ENCODE data around the gene BACH1. TPM values are rescaled to one million over a fixed set of nuclear protein-coding genes. Genes with fewer than 3 reads are reported as not detected.

Gene BACH1
- total RNA-seq, 2 donors from 2014 or later, result 55.6 to 64.2 TPM

- ATAC-seq (peak; percentile 62), DNase-seq (peak; percentile 54 to 57 (median 56))
- Mint-ChIP-seq H3K4me3 (peak overlapping the region; percentile 93), H3K27ac (peak overlapping the region; percentile 96), H3K27me3 (no peaks in the 10 kb centered on the region), H3K36me3 (ENCODE audit: low read depth) (no peaks in the 10 kb centered on the region), H3K4me1 (peaks cover 48% of the 10 kb centered on the region)
- H3K9me3 ChIP-seq (ENCODE audit: control insufficient read depth, low read length, poor library complexity, severe bottlenecking), result no peaks in the 10 kb centered on the region
Observed at GRCh38 chr21:29299046-29299915, 559 bp downstream of the BACH1 start.

DNA sequence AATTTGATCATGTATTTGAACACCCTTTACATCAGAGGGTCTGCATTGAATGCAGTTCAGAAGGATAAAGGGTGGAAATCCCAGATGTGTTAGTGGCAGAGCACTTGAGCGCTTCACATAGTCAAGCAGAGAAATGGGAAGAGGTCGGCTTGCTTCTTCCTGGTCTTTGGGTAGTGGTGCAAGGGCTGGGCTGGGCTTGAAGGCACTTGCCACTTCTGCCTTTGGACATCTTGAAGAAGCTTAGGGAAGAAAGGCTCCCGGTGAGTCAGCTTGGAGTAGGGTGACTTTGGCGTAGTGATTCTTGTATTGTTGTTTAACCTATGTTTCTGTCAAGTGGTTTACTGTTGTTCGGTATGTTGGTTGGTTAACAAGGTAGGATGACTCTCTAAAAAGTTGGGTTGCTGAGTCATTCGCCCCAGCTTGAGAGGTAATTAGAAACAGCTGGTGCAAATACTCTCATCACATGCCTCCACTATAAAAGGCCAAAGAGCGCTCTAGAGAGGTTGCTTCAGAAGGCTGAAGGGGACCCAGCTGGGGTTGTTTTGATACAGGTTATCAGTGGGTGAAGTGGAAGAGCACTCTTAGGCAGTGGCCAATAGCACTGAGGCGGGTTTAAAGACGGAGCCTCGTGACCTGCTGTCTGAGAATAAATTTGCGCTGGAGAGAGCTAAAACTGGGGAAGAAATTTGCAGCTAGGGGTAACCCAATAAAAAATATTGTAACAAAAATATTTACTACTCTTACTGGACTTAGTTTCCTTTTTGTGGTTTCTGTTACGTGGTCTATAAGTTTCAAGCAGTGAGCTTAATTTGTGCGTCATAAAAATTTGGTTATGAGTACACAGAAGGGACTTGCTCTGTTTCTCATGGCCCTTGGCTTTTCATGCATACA, 1.4 kb downstream of the BACH1 start:
- DNase-seq (peak in 2 of 3 donors; percentile 17 to 25), ATAC-seq (peak; percentile 56)
- Mint-ChIP-seq H3K4me3 (peak overlapping the region; percentile 93), H3K27ac (peak overlapping the region; percentile 96), H3K4me1 (peaks cover 44% of the 10 kb centered on the region), H3K27me3 (no peaks in the 10 kb centered on the region), H3K36me3 (ENCODE audit: low read depth) (no peaks in the 10 kb centered on the region)
- H3K9me3 ChIP-seq (ENCODE audit: control insufficient read depth, low read length, poor library complexity, severe bottlenecking), result no peaks in the 10 kb centered on the region

DNA sequence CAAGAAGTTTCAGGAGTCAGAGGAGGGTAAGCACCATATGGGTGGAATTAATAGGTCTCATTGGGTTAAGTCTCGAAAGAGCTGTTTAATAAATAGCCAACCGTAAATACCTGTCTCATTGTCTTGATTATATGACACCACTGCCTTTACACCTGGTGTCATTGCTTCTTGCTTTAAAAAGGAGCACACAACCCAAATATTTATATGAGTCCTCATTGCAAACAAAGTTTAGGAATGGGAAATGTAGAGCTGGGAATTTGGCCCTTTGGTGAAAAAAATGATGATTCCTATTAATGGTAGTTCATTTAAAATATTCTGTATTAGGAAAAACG, 2.1 kb downstream of the BACH1 start:
- H3K4me1 Mint-ChIP-seq, result peaks cover 40% of the 10 kb centered on the region
- peak overlapping the region; percentile 96 for H3K27ac Mint-ChIP-seq
- H3K36me3 Mint-ChIP-seq (ENCODE audit: low read depth), result no peaks in the 10 kb centered on the region
- no peaks in the 10 kb centered on the region for H3K27me3 Mint-ChIP-seq
- peak overlapping the region; percentile 93 for H3K4me3 Mint-ChIP-seq
- ATAC-seq, result no peak
- no peak for DNase-seq
- H3K9me3 ChIP-seq (ENCODE audit: control insufficient read depth, low read length, poor library complexity, severe bottlenecking), result no peaks in the 10 kb centered on the region

DNA sequence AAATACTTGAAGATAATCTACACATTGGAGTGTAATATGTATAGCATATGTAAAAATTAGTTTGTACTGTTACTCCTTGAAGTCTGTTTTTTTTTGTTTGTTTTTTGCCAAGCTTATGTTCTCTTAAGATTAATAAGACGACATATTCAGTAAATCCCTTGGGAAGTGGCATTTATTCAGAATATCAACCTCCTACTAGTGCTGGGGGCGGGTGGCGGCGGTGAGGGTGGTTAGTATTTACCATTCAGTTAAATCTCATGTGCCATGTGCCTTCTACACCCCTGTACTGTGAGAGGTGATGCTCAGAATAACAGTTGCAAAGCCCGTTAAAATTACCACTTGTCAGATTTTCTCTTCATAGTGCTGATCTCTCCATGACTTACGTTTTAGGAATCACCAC, 3.0 kb downstream of the BACH1 start:
- peaks cover 2% of the 10 kb centered on the region for H3K36me3 Mint-ChIP-seq (ENCODE audit: low read depth)
- H3K27ac Mint-ChIP-seq, result peak overlapping the region; percentile 96
- no peaks in the 10 kb centered on the region for H3K9me3 ChIP-seq (ENCODE audit: control insufficient read depth, low read length, poor library complexity, severe bottlenecking)
- H3K4me3 Mint-ChIP-seq, result no peak overlapping the region
- H3K4me1 Mint-ChIP-seq, result peaks cover 42% of the 10 kb centered on the region
- H3K27me3 Mint-ChIP-seq, result no peaks in the 10 kb centered on the region
- ATAC-seq (no peak), DNase-seq (no peak)

DNA sequence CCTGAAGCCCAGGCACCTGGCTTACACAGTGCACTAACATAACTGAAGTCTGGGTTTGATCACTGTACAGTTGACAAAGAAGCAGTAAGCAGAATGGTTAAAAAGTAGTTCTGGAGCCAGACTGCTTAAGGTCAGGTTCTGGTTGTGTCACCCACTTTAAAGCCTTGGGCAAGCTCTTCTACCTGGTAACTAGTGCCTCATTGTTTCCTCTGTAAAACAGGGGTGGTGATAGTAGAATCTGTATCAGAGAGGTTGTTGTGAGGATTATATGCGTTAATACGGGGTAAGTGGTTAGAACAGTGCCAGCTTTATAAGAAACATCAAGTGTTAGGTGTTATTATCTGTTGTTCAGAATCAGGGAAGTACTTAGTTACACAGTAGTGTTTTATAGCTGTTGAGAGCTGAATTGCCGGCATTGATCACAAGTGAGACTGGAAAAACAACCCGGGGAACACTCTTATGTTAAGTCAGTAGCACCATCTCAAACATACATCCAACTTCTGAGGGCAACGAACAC, 3.7 kb downstream of the BACH1 start:
- no peak overlapping the region for H3K4me3 Mint-ChIP-seq
- peaks cover 43% of the 10 kb centered on the region for H3K4me1 Mint-ChIP-seq
- no peaks in the 10 kb centered on the region for H3K27me3 Mint-ChIP-seq
- no peaks in the 10 kb centered on the region for H3K9me3 ChIP-seq (ENCODE audit: control insufficient read depth, low read length, poor library complexity, severe bottlenecking)
- H3K36me3 Mint-ChIP-seq (ENCODE audit: low read depth), result peaks cover 2% of the 10 kb centered on the region
- ATAC-seq (no peak), DNase-seq (no peak)
- H3K27ac Mint-ChIP-seq, result peak overlapping the region; percentile 11

DNA sequence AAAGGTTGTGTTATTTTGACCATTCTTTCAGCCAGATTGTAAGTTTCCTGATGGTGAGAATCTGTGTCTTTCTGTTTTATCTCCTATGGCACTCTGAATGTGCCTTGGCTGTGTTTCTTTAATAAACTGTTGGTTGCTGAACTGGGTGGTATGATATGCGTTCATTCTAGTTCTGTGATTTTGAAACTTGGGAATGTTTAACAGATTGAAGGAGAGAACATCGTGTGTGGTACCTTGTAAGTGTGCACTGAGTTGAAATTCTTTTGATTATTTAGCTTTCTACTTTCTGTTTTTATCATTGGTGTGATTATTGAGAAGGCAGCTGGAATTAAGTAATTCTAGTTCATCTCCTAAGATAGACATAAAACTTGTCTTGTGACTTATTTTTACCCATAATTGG, 4.6 kb downstream of the BACH1 start:
- H3K9me3 ChIP-seq (ENCODE audit: control insufficient read depth, low read length, poor library complexity, severe bottlenecking), result no peaks in the 10 kb centered on the region
- Mint-ChIP-seq H3K27ac (no peak overlapping the region), H3K27me3 (no peaks in the 10 kb centered on the region), H3K4me3 (no peak overlapping the region), H3K4me1 (peaks cover 41% of the 10 kb centered on the region), H3K36me3 (ENCODE audit: low read depth) (peaks cover 2% of the 10 kb centered on the region)
- no peak for ATAC-seq
- no peak for DNase-seq

- DNase-seq, result no peak
- H3K9me3 ChIP-seq (ENCODE audit: control insufficient read depth, low read length, poor library complexity, severe bottlenecking), result no peaks in the 10 kb centered on the region
- Mint-ChIP-seq H3K4me3 (no peak overlapping the region), H3K36me3 (ENCODE audit: low read depth) (peaks cover 2% of the 10 kb centered on the region), H3K27me3 (no peaks in the 10 kb centered on the region), H3K27ac (peak overlapping the region; percentile 11), H3K4me1 (peaks cover 43% of the 10 kb centered on the region)
- ATAC-seq, result no peak
Observed at GRCh38 chr21:29304597-29304996, 5.9 kb downstream of the BACH1 start.

DNA sequence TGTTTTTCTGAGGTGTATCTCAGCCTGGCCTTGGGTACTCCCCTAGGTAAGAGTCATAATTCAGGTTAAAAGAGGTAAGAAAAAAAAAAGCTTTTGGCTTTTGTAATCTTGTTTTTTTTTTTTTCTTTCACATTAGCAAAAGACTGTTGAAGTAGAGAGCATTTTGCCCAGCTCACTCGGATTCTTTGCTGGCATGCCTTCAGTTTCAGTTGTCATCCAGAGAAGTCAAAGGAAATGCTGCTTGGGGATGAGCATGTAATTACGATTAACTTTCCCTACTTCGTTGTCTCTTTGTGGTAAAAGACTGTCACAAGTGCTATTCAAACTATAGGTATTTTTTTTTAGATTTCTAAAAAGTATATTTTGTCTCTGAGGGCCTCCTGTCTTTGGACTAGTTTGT, 6.3 kb downstream of the BACH1 start:
- no peak for DNase-seq
- H3K9me3 ChIP-seq (ENCODE audit: control insufficient read depth, low read length, poor library complexity, severe bottlenecking), result no peaks in the 10 kb centered on the region
- Mint-ChIP-seq H3K27ac (no peak overlapping the region), H3K4me1 (peaks cover 38% of the 10 kb centered on the region), H3K4me3 (no peak overlapping the region), H3K36me3 (ENCODE audit: low read depth) (peaks cover 2% of the 10 kb centered on the region), H3K27me3 (no peaks in the 10 kb centered on the region)
- no peak for ATAC-seq

DNA sequence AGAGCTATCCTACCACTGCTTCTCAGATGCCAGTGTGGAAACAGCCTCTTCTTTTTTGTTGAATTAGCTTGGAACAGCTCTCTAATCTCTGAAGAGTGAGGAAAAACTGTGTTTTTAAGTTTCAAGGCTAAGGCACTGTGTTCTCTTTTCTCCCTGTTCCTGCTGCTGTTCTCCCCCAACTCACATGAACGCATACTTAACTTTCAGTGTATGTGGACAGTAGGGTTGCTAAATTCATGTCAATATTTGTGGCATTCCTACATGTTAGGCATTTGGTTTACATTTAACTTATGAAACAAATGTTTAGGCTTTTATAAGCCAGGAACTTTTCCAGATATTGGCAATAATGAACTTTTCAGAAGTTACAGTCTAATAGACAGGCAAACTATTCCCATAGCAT, 6.8 kb downstream of the BACH1 start:
- no peak for ATAC-seq
- no peaks in the 10 kb centered on the region for H3K9me3 ChIP-seq (ENCODE audit: control insufficient read depth, low read length, poor library complexity, severe bottlenecking)
- DNase-seq, result no peak
- Mint-ChIP-seq H3K27me3 (no peaks in the 10 kb centered on the region), H3K4me1 (peaks cover 37% of the 10 kb centered on the region), H3K4me3 (no peak overlapping the region), H3K36me3 (ENCODE audit: low read depth) (peaks cover 3% of the 10 kb centered on the region), H3K27ac (no peak overlapping the region)

DNA sequence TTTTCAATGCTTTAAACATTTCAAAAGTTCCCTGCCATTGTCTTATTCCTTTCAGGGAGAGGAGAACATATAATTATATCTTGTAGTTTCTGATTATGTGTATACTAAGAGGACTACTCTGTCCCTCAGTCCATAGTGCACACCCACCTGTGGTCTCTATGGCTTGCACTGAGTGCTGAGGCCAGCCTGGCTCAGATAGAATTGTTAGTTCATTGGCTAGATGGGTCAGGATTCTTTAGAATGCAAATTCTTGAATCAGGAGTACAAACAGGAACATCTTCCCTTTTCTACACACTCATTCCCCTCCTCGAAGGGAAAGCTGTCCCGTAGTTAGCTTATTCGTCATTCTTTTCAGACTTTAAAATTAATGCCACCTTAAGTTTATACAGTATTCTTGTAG, 8.2 kb downstream of the BACH1 start:
- Mint-ChIP-seq H3K27me3 (no peaks in the 10 kb centered on the region), H3K4me1 (peaks cover 42% of the 10 kb centered on the region), H3K4me3 (no peak overlapping the region), H3K36me3 (ENCODE audit: low read depth) (peaks cover 4% of the 10 kb centered on the region), H3K27ac (no peak overlapping the region)
- no peak for ATAC-seq
- no peaks in the 10 kb centered on the region for H3K9me3 ChIP-seq (ENCODE audit: control insufficient read depth, low read length, poor library complexity, severe bottlenecking)
- no peak for DNase-seq

- Mint-ChIP-seq H3K36me3 (ENCODE audit: low read depth) (peaks cover 4% of the 10 kb centered on the region), H3K27me3 (no peaks in the 10 kb centered on the region), H3K27ac (no peak overlapping the region), H3K4me3 (no peak overlapping the region), H3K4me1 (peaks cover 38% of the 10 kb centered on the region)
- DNase-seq (no peak), ATAC-seq (no peak)
- H3K9me3 ChIP-seq (ENCODE audit: control insufficient read depth, low read length, poor library complexity, severe bottlenecking), result no peaks in the 10 kb centered on the region
Observed at GRCh38 chr21:29307718-29308455, 9.2 kb downstream of the BACH1 start.

GRCh38 chr21:29308456-29308783, 9.7 kb downstream of the BACH1 start:
- H3K9me3 ChIP-seq (ENCODE audit: control insufficient read depth, low read length, poor library complexity, severe bottlenecking), result no peaks in the 10 kb centered on the region
- ATAC-seq, result no peak
- Mint-ChIP-seq H3K4me1 (peaks cover 38% of the 10 kb centered on the region), H3K27ac (no peak overlapping the region), H3K4me3 (no peak overlapping the region), H3K27me3 (no peaks in the 10 kb centered on the region), H3K36me3 (ENCODE audit: low read depth) (peaks cover 4% of the 10 kb centered on the region)
- no peak for DNase-seq

GRCh38 chr21:29309703-29310102, 11.0 kb downstream of the BACH1 start:
- H3K36me3 Mint-ChIP-seq (ENCODE audit: low read depth), result peaks cover 4% of the 10 kb centered on the region
- ATAC-seq (no peak), DNase-seq (no peak)
- H3K27me3 Mint-ChIP-seq, result no peaks in the 10 kb centered on the region
- H3K9me3 ChIP-seq (ENCODE audit: control insufficient read depth, low read length, poor library complexity, severe bottlenecking), result no peaks in the 10 kb centered on the region
- H3K4me1 Mint-ChIP-seq, result peaks cover 41% of the 10 kb centered on the region
- no peak overlapping the region for H3K4me3 Mint-ChIP-seq
- no peak overlapping the region for H3K27ac Mint-ChIP-seq
